HG03378 (cell line): ENCODE data around the gene TBCK.

Source experiments
- ATAC-seq: cut with Tn5 transposase; IDR thresholded peaks from one replicate; pipeline ENCODE4 v1.9.1; 2021; ENCODE audit warnings: mild to moderate bottlenecking, moderate library complexity; ENCODE audit not compliant: unreplicated experiment

Gene TBCK

GRCh38 chr4:106315968-106316772 is at the start of gene TBCK, which contains the start of gene AIMP1:
Gene TBCK (minus strand): TSS chr4:106316209. CDS start chr4:106308960, 7,249 bp downstream.
Gene AIMP1 (plus strand): TSS chr4:106316550. CDS start chr4:106325010, 8,460 bp downstream.
- peak; percentile 87 for ATAC-seq

GRCh38 chr4:106365613-106366012 is 49.6 kb upstream of the TBCK start:
- ATAC-seq, result no peak

DNA sequence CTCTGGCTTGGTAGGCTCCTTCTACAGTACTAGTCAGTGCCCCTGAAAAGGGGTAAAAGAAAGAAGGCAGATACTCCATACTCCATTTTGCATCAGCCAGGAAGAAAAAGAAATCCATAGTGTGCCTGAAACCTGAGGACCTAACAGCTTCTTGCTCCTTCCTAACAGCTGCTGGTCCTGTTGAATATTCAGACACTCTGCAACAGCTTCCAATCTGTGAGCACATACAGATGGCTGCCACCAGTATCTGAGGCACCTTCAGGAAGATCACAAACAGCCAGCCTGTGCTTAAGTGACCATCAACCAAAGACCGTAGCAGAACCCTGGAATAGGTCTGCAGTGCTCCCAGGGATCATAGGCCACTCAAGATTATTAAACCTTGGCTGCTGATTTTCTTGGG is 48.3 kb upstream of the TBCK start:
- no peak for ATAC-seq

DNA sequence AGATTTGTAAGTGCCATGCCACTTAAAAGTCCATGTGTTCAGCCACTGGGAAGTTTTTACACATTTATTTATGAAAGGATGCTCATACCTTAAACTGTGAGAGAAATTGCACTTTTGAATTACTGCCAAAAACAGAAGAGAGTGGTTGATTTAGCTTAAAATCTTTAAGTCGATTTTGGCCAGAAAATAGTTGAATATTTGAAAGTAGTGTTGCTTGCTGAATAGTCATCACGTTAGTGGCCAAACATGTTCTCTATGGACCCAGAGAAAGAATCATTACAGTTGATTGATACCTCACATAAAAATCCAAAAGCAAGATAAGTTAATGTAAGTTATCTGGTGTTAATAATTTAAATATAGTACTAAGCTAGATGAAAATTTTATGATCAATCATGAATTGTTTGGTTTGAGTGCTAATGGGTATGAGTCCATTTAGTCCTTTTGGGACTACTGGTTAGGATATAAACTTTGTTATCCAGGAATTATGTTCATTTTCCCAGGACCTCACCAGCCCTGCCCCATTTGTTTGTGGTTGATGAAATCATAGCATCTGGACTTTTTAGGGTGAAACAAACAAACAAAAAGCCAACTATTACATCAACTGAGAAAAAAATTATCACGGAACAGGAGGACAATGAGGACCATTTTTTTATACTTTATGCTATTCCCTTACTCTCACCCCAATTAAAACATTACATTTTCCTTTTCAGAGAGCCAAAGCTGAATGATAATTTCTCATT is 46.2 kb upstream of the TBCK start:
- no peak for ATAC-seq

GRCh38 chr4:106358899-106359298 is 42.9 kb upstream of the TBCK start:
- ATAC-seq, result no peak

GRCh38 chr4:106355193-106355592 is 39.2 kb upstream of the TBCK start:
- no peak for ATAC-seq

GRCh38 chr4:106353786-106354185 is 37.8 kb upstream of the TBCK start:
- ATAC-seq, result no peak

- ATAC-seq, result no peak
Observed at GRCh38 chr4:106351016-106351415, 35.0 kb upstream of the TBCK start.

DNA sequence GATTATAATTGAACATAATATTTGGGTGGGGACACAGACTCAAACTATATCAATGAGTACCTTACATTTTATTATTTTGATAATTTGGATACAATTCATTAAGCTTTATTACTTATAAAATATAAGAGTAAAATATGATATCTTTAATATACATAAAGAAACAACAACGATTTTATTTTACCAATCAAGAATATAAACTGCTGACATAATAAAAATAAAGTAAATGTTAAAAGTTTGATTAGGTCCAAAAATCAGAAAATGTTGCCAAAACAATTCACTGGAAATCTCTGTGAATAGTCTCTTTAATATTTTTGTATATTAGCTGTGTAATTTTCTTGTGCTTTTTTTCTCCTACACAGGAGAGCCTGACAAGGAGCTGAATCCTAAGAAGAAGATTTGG is 31.2 kb upstream of the TBCK start:
- ATAC-seq, result no peak

DNA sequence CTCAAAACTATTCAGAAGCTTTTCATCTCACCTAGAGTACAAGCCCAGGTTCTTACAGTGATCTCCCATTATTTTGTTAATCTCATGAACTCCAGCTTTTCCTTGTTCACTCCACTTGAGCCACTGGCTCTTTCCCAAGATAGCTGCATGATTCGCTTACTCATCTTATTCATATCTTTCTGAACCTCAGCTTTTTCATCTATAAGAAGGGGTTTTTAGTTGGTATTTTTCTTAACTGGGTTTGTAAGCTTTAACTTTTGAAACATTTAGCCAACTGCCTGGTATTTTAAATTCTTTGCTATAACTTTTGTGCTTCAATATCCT is 28.6 kb upstream of the TBCK start:
- ATAC-seq, result no peak

- ATAC-seq, result no peak
Observed at GRCh38 chr4:106343865-106344646, 28.0 kb upstream of the TBCK start.

DNA sequence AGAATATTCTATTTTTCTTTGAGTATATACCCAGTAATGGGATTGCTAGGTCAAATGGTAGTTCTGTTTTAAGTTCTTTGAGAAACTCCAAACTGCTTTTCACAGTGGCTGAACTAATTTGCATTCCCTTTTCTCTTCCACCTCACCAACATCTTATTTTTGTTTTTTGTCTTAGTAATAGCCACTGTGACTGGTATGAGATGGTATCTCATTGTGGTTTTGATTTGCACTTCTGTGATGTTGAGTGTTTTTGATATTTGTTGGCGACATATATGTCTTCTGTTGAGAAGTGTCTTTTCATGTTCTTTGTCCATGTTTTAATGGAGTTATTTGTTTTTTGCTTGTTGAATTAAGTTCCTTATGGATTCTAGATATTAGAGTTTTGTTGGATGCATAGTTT is 24.8 kb upstream of the TBCK start:
- no peak for ATAC-seq

- ATAC-seq, result no peak
Observed at GRCh38 chr4:106339431-106339830, 23.4 kb upstream of the TBCK start.

DNA sequence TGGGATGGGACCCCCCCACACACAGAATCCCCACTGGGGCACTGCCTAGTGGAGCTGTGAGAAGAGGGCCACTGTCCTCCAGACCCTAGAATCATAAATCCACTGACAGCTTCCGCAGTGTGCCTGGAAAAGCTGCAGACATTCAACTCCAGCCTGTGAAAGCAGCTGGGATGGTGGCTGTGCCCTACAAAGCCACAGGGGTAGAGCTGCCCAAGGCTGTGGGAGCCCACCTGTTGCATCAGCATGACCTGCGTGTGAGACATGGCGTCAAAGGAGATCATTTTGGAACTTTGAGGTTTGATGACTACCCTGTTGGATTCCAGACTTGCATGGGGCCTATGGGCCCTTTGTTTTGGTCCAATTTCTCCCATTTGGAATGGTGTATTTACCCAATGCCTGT is 22.7 kb upstream of the TBCK start:
- no peak for ATAC-seq

GRCh38 chr4:106337916-106338315 is 21.9 kb upstream of the TBCK start:
- no peak for ATAC-seq

DNA sequence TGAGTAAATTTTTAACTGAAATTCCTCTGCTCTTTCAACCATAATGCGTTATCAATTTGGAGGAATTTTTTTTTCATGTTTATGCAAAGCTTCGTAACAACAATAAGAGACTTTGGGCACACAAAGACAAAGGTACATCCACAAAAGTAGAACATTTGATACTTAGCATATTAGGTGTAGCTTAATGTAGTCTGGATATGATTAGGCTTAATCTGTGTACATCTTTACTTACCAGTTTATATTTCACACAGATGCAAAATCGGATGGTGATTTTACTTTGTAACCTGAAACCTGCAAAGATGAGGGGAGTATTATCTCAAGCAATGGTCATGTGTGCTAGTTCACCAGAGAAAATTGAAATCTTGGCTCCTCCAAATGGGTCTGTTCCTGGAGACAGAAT is 20.6 kb upstream of the TBCK start:
- no peak for ATAC-seq

- no peak for ATAC-seq
Observed at GRCh38 chr4:106334741-106335470, 18.9 kb upstream of the TBCK start.

DNA sequence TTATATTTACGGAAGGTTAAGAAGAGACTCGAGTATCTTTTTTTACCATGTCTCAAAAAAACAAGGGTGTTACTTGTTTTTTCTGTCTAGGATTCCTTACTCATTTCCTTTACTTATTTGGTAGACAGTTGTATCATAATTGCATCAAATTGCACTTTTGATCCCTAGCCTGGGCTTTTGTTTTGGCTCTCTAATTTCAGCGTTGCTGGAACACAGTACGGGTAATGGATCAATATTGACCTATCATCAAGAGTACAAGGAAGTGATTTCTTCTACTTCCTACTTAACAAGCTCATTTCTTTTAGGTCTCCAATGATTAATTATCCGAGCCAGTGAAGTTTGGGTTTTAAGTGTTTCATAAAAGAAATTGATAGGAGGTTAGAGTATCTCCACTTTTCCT is 17.2 kb upstream of the TBCK start:
- no peak for ATAC-seq

- ATAC-seq, result peak; percentile 78
Observed at GRCh38 chr4:106329041-106329618, 13.1 kb upstream of the TBCK start.

GRCh38 chr4:106325800-106326199 is 9.8 kb upstream of the TBCK start:
- ATAC-seq, result no peak

GRCh38 chr4:106323119-106323518 is 7.1 kb upstream of the TBCK start:
- ATAC-seq, result no peak
